Stimulated activated CD4-positive, alpha-beta T cell treated with anti-CD3 and anti-CD28 coated beads, TNF-alpha, amount 100 ng/mL, for 4 hours (primary cell): ENCODE measurements around the gene FAAH2.
"Not testable (repeated sequence)": the region's sequence is repeated elsewhere in the genome, so short reads cannot be mapped to it uniquely, and the experiment has no call there.

ENCODE experiments used
- DNase-seq, 3 experiments: peaks; one replicate each; pipeline ENCODE4 v3.0.0-alpha.2; 2020; ENCODE audit warnings: low read depth in 3 of 3

The FAAH2 gene

GRCh38 chrX:57286507-57287251 is at the start of gene FAAH2:
Gene FAAH2 (plus strand): TSS chrX:57286706. CDS start chrX:57286826, 120 bp downstream.
- DNase-seq = peak; percentile 18 to 50 (median 44)

GRCh38 chrX:57241967-57242366 is 44.5 kb upstream of the FAAH2 start:
- DNase-seq = no peak

- DNase-seq = no peak
Observed at GRCh38 chrX:57251965-57252364, 34.5 kb upstream of the FAAH2 start.

- no peak for DNase-seq
Observed at GRCh38 chrX:57265126-57265525, 21.4 kb upstream of the FAAH2 start.

GRCh38 chrX:57266275-57266674 is 20.2 kb upstream of the FAAH2 start:
- DNase-seq = no peak

GRCh38 chrX:57266871-57267270 is 19.6 kb upstream of the FAAH2 start:
- DNase-seq = no peak

- DNase-seq = no peak
Observed at GRCh38 chrX:57267308-57267707, 19.2 kb upstream of the FAAH2 start.

- no peak for DNase-seq
Observed at GRCh38 chrX:57270980-57271379, 15.5 kb upstream of the FAAH2 start.

- no peak for DNase-seq
Observed at GRCh38 chrX:57282568-57282967, 3.9 kb upstream of the FAAH2 start.

GRCh38 chrX:57285001-57285400 is 1.5 kb upstream of the FAAH2 start:
- no peak for DNase-seq

- no peak for DNase-seq
Observed at GRCh38 chrX:57289089-57289488, 2.6 kb downstream of the FAAH2 start.

GRCh38 chrX:57294961-57295360 is 8.5 kb downstream of the FAAH2 start:
- DNase-seq = no peak

GRCh38 chrX:57295679-57296078 is 9.2 kb downstream of the FAAH2 start:
- not testable (repeated sequence) for DNase-seq

- DNase-seq = no peak
Observed at GRCh38 chrX:57313583-57314215, 27.2 kb downstream of the FAAH2 start.

- no peak for DNase-seq
Observed at GRCh38 chrX:57329008-57329407, 42.5 kb downstream of the FAAH2 start.

GRCh38 chrX:57335790-57336189 is 49.3 kb downstream of the FAAH2 start:
- DNase-seq = not testable (repeated sequence)

GRCh38 chrX:57353472-57354132 is 67.1 kb downstream of the FAAH2 start:
- DNase-seq = no peak

GRCh38 chrX:57364145-57364544 is 77.6 kb downstream of the FAAH2 start:
- DNase-seq = no peak

- DNase-seq = no peak
Observed at GRCh38 chrX:57366430-57366829, 79.9 kb downstream of the FAAH2 start.

GRCh38 chrX:57367649-57368048 is 81.1 kb downstream of the FAAH2 start:
- no peak for DNase-seq

- no peak for DNase-seq
Observed at GRCh38 chrX:57368158-57368557, 81.7 kb downstream of the FAAH2 start.

GRCh38 chrX:57379296-57379695 is 92.8 kb downstream of the FAAH2 start:
- no peak for DNase-seq
